ENCODE measurements around the gene TNIP2. TPM values are rescaled to one million over a fixed set of nuclear protein-coding genes. Genes with fewer than 3 reads are reported as not detected.

TNIP2 gene
- total RNA-seq, 2 donors from 2014 or later, result 67.3 to 84.8 TPM

GRCh38 chr4:2735869-2736268 lies 20.3 kb downstream of the TNIP2 start:
- TF ChIP-seq, protein P1, sequence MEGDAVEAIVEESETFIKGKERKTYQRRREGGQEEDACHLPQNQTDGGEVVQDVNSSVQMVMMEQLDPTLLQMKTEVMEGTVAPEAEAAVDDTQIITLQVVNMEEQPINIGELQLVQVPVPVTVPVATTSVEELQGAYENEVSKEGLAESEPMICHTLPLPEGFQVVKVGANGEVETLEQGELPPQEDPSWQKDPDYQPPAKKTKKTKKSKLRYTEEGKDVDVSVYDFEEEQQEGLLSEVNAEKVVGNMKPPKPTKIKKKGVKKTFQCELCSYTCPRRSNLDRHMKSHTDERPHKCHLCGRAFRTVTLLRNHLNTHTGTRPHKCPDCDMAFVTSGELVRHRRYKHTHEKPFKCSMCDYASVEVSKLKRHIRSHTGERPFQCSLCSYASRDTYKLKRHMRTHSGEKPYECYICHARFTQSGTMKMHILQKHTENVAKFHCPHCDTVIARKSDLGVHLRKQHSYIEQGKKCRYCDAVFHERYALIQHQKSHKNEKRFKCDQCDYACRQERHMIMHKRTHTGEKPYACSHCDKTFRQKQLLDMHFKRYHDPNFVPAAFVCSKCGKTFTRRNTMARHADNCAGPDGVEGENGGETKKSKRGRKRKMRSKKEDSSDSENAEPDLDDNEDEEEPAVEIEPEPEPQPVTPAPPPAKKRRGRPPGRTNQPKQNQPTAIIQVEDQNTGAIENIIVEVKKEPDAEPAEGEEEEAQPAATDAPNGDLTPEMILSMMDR (IDR thresholded peaks at IDR 0.05), result no peak

DNA sequence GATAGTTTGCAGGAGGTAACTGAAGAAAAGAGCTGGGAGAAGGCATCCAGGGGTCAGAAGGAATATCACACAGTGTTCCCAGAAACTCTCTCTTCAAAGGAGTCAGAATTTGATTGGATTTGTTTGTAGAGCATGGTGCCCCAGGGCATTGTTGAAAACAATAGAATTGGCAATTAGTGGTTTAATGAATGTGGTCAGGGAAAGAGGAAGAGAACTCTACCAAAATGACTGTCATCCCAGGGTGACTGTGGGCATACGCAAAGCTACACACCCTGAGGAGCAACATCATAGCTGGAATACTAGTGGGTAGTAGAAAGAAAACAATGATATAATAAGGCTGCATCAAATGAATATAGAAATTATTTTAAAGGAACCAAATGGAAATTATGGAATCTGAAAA lies 21.5 kb downstream of the TNIP2 start:
- Histone ChIP-seq H3K9me3 (no peaks in the 10 kb centered on the region), H3K27ac (no peak overlapping the region), H3K4me3 (no peak overlapping the region), H3K27me3 (replicated peaks; ENCODE audit: insufficient read depth) (no peaks in the 10 kb centered on the region), H3K36me3 (peaks cover 16% of the 10 kb centered on the region), H3K4me1 (ENCODE audit: control insufficient read depth in 1 of 2, low read depth in 2 of 2) (no peaks in the 10 kb centered on the region)
- TF ChIP-seq, protein P1 (IDR thresholded peaks at IDR 0.05), result no peak
- DNase-seq (ENCODE audit: low spot score) (no peak), ATAC-seq (ENCODE audit: insufficient number of reproducible peaks, low FRiP score, low read depth) (no peak)

More at GRCh38 chr4:2735869-2736268, 20.3 kb downstream of the TNIP2 start:
- peaks cover 0 to 2% of the 10 kb centered on the region in 2 donors for H3K4me1 ChIP-seq (ENCODE audit: control insufficient read depth in 1 of 2, low read depth in 2 of 2)
- no peak overlapping the region for H3K27ac ChIP-seq
- no peak overlapping the region for H3K4me3 ChIP-seq
- no peaks in the 10 kb centered on the region for H3K9me3 ChIP-seq
- H3K27me3 ChIP-seq (replicated peaks; ENCODE audit: insufficient read depth), result no peaks in the 10 kb centered on the region
- DNase-seq (ENCODE audit: low spot score) (no peak), ATAC-seq (ENCODE audit: insufficient number of reproducible peaks, low FRiP score, low read depth) (no peak)
- H3K36me3 ChIP-seq, result peaks cover 16% of the 10 kb centered on the region

DNA sequence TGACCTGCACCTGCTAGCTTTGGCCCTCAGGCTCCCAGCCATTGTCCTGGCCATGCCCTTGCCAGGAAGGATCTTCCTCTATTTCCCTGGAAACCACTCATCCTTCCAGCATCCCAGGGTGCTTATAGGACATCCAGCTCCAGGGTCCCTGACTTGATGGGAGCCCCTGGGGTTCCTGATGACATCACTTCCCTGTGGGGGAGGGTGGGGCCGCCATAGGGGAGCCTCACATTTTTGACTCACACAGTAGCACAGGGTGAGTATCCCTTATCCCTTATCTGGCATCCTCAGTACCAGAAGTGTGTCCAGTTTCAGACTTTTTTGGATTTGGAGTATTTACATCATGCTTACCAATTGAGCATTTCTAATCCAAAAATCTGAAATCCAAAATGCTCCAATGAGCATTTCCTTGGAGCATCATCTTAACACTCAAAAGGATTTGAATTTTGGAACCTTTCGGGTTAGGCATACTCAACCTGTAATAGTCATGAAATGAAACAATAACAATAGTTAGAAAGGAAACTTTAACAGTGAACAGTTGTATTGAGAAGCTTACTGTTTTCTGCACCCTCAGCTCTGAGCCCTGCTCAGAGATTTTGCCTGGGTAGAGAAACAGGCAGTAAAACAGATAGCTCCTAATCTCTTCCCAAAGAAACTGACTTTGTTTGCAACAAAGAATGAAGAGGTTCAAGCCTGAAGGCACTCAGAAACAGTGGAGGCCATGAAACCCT lies 22.1 kb downstream of the TNIP2 start:
- peaks cover 16% of the 10 kb centered on the region for H3K36me3 ChIP-seq
- TF ChIP-seq, protein P1 (IDR thresholded peaks at IDR 0.05), result no peak
- no peaks in the 10 kb centered on the region for H3K9me3 ChIP-seq
- no peaks in the 10 kb centered on the region for H3K27me3 ChIP-seq (replicated peaks; ENCODE audit: insufficient read depth)
- ATAC-seq (ENCODE audit: insufficient number of reproducible peaks, low FRiP score, low read depth) (no peak), DNase-seq (ENCODE audit: low spot score) (no peak)
- H3K4me1 ChIP-seq (ENCODE audit: control insufficient read depth in 1 of 2, low read depth in 2 of 2), result no peaks in the 10 kb centered on the region
- no peak overlapping the region for H3K27ac ChIP-seq
- no peak overlapping the region for H3K4me3 ChIP-seq

- H3K9me3 ChIP-seq, result no peaks in the 10 kb centered on the region
- no peak for ATAC-seq (ENCODE audit: insufficient number of reproducible peaks, low FRiP score, low read depth)
- TF ChIP-seq, protein P1 (IDR thresholded peaks at IDR 0.05), result no peak
- H3K36me3 ChIP-seq, result peaks cover 16% of the 10 kb centered on the region
- H3K4me1 ChIP-seq (ENCODE audit: control insufficient read depth in 1 of 2, low read depth in 2 of 2), result no peaks in the 10 kb centered on the region
- H3K27me3 ChIP-seq (replicated peaks; ENCODE audit: insufficient read depth), result no peaks in the 10 kb centered on the region
- H3K27ac ChIP-seq, result no peak overlapping the region
- H3K4me3 ChIP-seq, result no peak overlapping the region
- DNase-seq (ENCODE audit: low spot score), result no peak
Observed at GRCh38 chr4:2733001-2733843, 22.9 kb downstream of the TNIP2 start.

DNA sequence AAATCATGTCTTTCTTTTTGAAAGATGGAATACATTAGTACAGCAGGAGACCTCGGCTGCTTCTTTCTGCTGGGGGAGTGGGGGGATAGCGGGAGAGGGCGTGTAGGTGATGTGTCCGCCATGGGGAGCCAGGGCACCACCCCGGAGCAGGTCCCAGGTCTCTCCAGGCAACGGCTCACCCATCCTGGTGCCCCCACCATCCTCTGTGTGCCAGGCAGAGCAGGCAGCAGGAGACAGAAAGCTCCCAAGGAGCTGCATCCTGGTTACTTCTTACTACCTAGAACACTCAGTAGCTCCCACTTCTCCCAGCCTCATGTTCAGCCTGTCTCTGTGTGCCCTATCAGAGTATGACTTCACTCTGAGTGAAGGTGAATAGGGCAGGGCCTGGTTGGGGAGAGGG lies 23.6 kb downstream of the TNIP2 start:
- ATAC-seq (ENCODE audit: insufficient number of reproducible peaks, low FRiP score, low read depth) (no peak), DNase-seq (ENCODE audit: low spot score) (no peak)
- Histone ChIP-seq H3K9me3 (no peaks in the 10 kb centered on the region), H3K27me3 (replicated peaks; ENCODE audit: insufficient read depth) (no peaks in the 10 kb centered on the region), H3K4me1 (ENCODE audit: control insufficient read depth in 1 of 2, low read depth in 2 of 2) (no peaks in the 10 kb centered on the region), H3K27ac (no peak overlapping the region), H3K4me3 (no peak overlapping the region), H3K36me3 (peaks cover 16% of the 10 kb centered on the region)
- TF ChIP-seq, protein P1 (IDR thresholded peaks at IDR 0.05), result no peak

All from thoracic aorta (tissue), 2 donors.